NCI-H2196 (cell line): ENCODE measurements around the gene NOS1AP.

ENCODE experiments used
- DNase-seq: peaks from one replicate; lab custom pipeline; 2025; ENCODE audit not compliant: unreplicated experiment; lab: John Stamatoyannopoulos, UW

The NOS1AP gene

DNA sequence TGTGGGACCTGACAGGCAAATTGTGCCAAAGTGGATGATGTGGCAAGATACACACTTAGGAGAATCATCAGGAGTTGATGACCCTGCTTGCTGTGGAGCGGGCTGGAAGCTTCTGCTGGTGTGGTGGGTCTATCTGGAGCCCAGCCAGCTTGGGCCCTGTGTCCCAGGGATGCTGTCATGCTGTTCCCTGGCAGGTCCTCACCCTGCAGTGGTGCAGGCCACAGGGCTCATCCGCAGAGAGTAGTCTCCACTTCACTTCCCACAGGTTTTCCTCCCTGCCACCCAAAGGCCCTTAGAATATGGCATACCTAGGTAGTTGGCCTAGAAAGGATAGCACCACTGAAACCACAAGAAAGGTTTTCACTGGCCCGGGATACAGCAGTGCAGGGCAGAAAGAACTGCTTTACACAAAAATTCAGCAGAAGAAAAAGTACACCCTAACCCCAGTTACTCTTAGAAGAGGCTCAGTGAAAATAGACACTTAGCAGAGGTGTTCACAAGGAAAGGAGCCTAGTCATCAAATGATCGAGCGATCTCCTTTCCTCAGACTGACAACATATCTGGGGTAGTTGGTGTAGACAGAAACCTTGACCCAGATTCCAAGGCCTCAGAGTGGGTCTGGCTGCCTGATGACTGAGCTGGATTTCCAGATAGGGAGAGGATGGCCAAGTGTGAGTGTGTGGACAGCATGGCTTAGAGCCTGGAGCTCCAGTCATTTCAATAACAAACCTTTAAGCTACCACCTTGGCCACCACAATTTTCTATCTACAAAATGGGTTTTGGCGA is 310.8 kb downstream of the NOS1AP start:
- DNase-seq, result no peak

DNA sequence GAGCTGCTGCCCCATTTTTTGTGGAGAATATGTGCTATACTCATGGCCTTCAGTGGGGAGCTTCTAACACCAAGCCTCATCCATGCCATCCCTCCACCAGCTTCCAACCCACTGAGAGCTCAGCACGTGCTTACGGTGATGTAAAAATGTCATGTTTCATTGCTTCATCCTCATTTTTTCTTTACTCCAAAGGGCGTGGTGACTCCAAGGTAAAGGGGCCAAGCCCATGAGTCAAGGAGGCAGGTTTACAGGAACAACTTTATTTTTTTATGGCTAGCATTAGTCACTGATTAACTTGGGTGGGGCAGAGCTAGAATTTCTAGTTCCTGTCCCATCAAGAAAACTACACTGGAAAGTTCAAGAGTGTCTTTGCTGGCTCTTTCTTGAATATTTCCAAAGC is 311.9 kb downstream of the NOS1AP start, which contains the start of gene C1orf226:
Gene C1orf226 (plus strand): TSS at position 346 of the 400 bp plus-strand sequence. CDS start 174 bp downstream, outside the sequence.
- no peak for DNase-seq

DNA sequence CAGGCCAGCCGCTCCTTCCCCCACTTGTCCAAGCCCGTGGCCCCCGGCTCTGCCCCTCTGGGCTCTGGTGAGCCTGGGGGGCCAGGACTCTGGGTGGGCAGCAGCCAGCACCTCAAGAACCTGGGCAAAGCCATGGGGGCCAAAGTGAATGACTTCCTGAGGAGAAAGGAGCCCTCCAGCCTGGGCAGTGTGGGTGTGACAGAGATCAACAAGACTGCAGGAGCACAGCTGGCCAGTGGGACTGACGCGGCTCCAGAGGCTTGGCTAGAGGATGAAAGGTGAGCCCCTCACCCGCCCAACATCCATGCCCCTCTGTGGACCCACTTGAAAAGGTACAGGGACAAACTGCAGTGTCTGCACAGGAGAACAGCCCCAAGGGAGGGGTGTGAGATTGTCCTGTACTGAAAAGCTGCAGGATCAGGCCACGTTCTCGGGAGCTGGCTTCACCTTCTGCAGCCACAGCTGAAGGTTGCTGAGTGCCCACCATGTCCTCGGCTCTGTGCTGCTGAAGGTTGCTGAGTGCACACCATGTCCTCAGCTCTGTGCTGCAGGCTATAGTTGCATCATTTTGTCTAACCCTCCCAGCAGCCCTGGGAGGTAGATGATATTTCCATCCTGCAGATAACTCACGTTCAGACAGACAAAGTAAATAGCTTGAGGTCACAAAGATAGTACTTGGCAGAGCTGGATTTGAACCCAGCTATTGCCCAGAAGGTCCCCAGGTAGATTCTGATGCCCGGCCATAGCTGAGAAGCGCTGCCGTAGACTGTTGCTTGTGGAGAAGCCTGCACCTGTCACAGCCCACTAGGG is 312.7 kb downstream of the NOS1AP start:
- no peak for DNase-seq

DNA sequence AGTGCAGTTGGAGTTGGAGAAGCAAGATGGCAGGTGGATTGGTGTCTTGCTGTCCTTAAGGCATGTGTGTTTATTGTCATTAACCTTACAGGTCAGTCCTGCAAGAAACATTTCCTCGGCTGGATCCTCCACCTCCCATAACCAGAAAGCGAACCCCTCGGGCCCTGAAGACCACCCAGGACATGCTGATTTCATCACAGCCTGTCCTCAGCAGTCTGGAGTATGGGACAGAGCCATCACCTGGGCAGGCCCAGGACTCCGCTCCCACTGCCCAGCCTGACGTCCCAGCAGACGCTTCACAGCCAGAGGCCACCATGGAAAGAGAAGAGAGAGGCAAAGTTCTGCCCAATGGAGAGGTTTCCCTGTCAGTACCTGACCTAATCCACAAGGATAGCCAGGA is 313.6 kb downstream of the NOS1AP start:
- DNase-seq, result no peak

DNA sequence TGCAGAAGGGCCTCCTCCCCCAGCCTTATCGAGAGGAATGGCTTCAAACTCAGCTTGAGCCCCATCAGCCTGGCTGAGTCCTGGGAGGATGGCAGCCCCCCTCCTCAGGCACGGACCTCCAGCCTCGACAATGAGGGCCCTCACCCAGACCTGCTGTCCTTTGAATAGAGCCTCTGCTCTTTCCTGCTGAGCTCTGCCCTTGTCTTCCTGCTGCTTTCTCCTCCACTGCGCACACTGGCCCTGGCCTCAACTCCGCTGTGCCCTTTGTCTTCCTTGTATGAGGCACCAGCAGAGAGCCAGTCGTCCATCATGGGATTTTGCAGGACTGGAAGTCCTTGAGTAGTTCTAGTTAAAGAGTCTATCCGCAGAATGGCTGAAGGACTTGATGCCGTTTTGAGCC is 314.0 kb downstream of the NOS1AP start:
- no peak for DNase-seq

DNA sequence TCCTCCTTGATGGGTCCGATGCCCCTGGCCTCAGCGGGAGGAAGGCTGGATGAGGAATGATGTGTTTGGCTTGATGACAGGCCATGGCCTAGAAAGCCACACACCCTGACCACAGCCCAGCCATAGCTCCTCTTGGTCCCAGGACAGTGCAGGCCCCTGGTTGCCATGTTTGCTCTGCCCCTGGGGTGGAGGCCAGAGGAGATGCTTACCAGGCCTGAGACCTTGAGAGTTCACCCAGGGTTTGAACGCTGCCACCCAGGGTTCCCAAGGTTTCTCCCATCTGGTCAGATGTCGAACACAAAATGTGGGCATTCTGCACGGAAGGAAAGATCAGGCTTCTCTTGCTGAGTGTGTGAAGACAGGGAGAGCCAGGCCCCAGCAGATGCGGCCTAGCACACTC is 314.6 kb downstream of the NOS1AP start:
- DNase-seq, result no peak

DNA sequence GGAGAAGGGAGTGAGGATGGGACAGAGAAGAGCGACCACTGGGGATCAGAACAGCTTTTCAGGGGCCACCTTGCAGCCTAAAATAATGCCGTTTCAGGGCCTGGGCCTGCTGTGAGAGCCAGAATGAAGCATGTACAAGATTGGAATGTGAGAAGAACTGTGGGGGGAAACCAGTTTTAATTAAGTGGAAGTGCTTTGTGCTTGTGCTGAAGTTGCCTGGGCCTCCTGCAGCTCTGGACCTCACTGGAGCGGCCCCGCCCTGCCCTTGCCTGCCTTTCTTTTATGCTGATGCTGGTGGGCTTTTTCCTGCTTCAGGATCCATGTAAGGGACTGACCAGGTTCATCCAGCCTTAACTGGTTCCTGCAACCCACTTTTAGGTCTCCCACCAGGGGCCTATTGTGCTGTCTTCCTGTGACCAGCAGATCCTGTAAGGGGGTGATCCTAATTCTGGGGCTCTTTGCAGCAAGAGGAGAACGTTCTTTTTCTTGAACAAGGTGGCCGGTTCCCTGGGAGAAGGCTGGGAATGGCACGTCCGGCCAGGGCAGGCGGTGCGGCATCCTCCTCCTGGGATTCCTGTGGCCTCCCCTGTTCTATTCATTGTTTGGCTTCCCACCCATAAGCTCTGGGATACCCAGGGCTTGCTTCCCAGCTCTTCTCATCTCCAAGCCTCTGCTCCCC is 315.2 kb downstream of the NOS1AP start:
- DNase-seq, result no peak

DNA sequence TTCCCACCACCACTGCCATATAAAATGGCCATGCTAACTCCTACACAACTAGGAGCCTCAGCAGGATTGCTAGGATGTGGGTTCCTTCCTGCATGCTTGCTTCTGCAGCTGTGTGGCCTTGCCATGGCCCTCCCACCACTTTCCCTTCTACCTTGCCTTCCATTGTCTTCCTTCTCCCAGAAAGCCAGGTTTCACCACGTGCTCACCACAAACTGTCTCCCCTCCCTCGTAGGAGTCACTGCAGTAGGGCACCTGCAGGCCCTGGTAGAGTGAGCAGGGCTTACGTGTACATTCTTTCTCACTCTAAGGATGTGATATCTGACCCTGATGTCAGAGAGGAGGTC is 315.8 kb downstream of the NOS1AP start:
- DNase-seq, result no peak

DNA sequence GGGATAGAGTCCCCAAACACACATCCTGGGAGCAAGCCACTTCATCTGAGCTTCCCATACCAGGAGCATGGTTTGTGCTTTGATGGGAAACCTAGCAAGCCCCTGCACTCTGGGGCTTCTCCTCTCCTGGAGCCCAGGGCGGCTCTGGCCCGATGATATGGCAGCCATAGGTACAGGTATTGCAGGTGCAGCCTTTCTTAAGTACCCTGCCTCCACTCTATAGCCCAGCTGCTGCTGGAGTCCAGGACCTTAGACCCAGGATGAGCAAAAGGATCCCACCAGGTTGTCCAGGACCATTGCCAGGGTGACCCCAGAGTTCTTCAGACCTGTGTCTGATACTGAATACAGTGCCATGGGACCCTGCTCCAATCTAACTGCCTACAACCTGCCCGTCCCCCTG is 316.2 kb downstream of the NOS1AP start:
- DNase-seq, result no peak

DNA sequence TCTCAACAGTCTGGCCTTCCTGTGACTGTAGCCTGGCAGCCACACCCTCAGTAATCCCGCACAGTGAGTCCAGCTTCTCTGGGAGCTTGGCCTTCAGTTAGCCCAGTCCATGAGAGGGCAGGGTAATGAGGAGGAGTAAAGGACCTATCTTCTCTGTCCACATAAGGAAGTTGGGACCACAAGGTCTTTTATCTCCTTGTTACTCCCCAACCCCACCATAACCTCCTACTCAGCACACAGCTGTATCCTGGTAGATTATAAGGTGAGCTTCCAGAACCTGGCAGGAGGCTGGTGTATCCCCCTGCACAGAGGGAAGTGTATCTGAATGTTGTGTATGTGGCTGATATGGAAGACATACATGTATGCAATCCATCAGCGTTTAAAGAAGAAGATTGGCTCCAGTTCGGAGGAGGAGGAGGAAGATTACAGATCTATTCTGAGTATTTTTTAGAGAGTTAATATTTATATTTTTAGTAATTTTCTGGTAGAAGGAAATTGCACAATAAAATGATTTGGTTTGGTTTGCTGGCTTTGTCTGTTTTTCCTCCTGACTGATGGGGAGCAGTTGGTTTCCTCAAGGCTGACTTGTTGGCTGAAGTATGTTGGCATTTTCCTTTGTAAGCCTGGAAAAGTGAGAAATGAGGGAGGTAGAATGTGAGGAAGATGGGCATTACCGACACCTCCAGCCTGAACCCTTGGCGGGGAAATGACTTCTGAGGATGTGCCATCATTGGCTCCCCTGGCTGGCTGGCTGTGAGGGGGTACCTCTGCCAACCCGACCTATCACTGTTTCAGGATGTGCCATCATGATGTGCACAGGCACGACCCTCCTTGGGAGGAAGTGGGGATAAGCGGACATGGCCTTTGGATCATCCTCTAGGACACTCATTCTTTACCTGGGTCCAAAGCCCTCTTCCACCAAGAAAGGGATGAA is 317.1 kb downstream of the NOS1AP start:
- DNase-seq, result no peak

DNA sequence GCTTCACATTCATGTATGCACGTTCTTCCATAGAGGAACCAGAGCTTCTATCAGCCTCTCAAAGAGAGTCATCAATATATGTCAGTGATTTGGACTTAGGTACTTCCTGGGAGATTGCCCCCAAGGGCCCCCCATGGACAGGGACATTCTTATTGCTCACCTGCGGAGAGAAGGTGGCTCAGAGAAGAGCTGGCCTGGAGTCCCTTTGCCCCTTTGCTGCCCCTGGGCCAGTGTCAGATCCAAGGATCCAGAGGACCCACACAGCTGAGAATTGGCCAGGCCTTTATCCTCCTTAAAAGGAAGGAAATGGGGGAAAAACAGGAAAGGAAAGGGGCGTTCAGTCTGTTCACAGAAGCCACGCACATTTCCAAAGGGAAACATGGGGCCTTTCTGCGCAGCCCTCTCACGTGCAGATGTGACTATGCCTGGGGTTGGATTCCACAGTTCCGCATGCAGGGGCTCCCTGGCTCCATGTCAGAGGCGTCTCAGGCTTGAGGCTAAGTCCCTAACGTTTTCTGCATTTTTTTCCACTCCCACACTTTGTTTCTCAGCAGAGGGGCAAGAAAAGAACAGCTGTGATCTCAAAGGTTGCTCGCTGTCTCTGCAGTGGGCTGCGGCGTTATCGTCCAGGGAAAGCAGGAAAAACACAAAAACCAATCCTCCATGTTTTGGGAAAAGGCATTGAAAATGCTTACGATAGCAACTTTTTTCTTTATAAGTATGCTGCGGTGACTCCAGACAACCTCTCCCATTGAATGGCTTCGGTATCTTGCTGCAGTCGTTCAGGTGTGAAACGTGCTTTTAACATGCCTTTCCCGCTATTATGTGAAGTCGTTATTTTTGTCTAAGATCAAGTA is 318.0 kb downstream of the NOS1AP start:
- DNase-seq, result no peak

DNA sequence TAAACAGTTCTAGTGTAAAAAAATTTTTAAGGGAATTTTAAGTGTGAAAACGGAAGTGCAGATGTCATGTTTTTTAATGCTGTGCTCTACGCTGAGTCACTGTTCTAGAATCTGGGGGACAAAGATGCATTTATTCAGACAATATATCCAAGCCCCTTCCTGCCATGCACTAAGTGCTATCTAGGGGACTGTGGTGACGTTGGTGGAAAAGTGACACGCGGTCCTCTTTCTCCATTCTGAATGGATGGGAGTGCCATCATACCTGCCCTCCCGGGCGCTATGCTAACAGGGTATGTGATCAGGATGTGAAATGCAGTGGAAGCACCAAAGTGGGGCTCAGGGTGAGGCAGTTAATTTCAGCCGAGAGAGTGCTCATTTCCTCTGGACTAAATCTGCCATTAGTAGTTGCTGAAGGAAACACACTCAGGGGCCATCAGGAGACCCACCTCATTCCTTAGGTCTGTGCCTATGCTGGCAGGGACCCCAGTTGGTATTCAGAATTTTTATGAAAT is 318.6 kb downstream of the NOS1AP start:
- DNase-seq, result no peak

DNA sequence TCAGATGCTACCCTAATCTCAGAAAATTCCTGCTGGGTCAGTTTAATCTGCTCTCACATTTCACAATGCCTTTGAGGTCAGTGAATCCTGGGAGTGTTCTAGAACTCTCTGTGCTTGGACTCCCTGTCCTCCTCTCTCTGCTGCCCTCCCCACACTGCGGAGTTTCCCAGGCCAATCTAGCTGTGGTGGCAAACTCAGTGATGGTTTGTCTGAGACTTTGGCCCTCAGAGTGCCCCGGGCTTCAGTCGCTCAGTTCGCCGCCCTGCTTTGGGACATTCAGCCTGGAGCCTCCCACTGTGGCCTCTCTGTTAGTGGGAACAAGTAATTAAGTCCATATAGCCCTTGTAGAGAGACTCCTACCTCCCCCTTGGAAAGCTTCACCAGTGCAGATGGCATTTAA is 319.1 kb downstream of the NOS1AP start:
- no peak for DNase-seq

DNA sequence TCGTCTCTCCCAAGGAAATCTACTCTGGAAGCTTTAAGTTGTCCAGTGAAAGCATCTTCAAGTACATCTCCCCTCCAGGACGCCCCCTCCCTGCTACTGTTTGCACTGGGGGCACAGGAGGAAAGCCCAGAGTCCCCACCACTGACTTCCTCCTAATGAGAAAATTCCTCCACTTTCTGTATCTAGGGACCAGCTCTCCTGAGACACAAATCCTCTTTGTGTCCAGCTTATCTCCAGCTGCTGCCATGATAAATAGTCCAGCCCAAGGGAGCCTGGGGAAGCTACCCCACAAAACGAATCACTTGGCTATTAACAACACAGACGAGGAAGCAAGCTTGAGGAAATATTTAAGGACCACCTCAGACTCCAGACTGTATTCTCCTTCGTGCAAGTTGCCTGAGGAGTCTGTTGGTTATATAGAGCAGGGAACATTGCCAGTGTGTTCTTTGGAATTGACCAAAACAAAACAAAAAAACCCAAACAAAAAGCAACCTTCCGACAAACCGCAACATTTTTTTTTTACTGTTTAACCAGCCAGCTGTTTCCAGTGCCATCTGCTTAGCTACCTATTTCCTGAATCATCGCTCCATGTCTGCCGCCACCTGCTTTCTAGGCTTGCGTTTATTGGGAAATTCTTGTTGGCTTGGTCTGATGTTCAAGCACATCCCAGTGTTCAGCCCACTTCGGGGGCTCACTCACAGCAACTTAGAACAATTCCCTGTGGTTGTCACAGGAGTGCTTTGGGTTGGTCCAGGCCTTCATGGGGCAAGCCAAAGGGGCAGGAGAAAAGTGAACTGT is 319.7 kb downstream of the NOS1AP start:
- DNase-seq, result no peak

DNA sequence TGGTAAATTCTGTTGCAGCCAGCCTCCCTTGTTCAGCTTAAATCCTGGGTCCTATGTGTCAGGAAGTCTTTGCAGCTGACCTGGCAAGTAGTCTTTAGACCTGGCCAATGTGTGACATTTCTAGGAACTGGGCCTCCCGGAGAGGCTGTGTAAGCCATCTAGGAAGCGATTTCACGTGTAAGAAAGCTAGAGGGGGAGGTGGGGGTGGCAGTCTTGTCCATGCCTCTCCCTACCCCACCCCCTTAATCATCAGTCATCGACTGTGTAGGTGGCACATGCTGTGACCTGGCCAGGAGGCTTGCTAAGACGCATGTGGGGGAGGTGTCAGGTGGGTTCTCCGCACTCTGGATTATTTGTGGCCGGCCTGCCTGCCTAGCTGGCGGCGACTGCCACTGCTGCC is 320.5 kb downstream of the NOS1AP start:
- DNase-seq, result no peak

DNA sequence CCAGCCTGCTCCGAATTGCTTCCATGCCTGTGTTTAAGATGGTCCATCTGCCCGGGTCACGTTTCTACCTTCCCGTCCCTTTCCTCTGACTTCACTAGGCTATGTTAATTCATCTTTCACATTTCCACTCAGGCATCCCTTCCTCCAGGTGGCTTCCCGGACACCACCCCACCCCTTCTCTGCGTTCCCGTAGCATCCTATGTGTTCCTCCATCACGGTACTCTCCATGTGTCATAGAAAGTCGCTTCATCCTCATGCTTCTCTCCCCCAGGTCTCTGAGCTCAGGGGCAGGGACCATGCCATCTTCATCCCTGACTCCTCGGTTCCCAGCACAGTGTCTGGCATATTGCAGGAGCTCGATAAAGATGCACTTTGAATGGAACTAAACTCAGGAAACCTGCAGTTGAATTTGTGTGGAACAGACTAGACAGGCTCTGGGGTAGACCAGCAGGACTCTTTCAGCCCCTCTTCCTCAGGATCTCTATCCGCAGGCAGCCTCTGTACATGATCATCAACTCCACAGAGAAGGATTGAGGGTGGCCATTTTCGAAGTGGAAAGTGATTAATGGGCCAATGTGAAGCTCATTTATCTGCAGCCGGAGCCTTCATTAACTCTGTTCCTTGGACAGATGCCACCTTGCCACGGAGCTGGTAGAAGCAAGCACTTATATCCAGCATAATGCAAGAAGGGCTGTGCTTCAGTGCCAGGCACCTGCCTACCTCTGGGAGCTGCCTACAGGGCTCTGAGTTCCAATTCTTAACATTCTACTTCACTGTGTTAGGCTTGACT is 321.1 kb downstream of the NOS1AP start:
- DNase-seq, result no peak

DNA sequence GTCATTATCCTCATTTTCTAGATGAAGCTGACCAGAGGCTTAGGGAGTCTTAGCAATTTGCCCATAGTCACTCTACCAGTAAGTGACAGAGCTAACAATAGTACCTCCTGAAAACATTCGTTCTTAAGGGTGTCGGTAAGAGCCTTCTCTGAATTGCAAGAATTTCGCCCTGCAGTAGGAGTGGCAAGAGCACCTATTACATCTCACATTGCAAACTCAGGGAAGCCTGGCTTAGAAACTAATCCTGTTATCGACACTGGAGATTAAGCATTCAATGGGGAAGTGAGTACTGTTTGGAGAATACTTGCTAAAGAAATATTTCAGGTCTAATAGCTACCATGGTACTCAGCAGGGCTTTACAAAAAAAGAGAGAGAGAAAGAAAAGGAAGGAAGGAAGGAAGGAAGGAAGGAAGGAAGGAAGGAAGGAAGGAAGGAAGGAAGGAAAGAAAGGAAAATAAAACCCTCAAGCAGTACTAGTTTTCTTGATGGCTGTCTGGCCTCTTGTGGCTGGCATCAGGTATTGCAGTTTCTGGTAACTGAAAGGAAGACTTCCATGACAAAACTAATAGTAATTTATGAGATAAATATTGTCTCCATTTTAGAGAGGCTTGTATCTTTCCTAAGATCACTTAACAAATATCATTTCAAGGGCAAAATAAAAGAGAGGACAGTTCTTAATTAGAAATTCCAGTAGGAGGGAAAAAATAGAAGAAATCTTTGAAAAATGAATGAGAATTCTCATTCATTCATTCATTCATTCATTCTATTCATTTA is 322.5 kb downstream of the NOS1AP start:
- DNase-seq, result peak; percentile 25
